Iris pigment epithelial cell (primary cell): Measurements from ENCODE around the gene TTI1.
"Not testable (repeated sequence)": the region's sequence is repeated elsewhere in the genome, so short reads cannot be mapped to it uniquely, and the experiment has no call there.

Experiments
- DNase-seq: peaks from one replicate; pipeline ENCODE4 v3.0.0-alpha.2; 2011; ENCODE audit warnings: low read depth

The TTI1 gene

DNA sequence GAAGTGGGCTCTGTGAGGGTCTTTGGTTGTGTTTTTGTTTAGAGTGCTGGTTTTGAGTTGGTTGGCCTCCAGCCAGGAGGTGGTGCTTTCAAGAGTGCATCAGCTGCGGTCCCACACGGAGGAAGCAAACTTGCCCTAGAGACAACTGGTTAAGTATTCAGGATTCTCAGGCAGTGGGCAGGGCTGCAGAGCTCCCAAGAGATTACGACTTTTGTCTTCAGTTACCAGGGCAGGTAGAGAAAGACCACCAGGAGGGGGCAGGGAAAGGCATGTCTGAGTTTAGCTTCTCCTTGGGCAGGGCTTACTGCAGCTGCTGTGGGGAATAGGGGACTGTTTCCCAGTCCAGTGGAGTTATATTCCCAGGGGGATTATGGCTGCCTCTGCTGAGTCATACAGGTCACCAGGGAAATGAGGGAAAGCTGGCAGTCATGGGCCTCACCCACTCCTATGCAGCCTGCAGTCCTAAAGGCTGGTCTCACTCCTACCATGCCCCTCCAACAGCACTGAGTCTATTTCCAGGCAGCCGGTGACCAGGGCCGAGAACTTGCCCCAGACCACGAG lies 64.3 kb downstream of the TTI1 start:
- DNase-seq: peak; percentile 12

DNA sequence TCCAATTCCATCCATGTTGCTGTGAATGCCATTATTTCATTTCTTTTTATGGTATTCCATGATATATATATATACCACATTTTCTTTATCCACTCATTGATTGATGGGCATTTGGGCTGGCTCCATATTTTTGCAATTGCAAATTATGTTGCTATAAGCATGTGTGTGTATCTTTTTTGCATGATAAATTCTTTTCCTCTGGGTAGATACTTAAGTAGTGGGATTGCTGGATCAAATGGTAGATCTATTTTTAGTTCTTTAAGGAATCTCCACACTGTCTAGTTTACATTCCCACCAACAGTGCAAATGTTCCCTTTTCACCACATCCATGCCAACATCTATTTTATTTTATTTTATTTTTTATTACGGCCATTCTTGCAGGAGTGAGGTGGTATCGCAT lies 69.8 kb downstream of the TTI1 start:
- not testable (repeated sequence) for DNase-seq

DNA sequence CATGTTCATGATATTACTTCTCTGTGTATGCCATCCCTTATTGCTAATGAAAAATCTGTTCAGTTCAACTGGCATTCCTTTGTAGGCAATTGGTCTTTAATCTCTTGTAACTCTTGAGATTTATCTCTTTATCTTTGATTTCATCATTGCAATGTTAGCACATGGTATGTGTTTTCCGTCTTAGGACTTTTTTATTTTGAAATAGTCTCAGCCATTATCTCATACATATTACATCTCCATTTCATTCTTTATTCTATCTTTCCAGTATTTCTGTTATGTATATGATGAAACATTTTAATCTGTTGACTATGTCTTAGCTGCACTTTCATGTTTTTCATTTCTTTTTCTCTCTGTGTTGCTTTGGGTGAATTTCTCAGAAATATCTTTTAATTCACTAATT lies 72.2 kb downstream of the TTI1 start:
- peak; percentile 25 for DNase-seq

DNA sequence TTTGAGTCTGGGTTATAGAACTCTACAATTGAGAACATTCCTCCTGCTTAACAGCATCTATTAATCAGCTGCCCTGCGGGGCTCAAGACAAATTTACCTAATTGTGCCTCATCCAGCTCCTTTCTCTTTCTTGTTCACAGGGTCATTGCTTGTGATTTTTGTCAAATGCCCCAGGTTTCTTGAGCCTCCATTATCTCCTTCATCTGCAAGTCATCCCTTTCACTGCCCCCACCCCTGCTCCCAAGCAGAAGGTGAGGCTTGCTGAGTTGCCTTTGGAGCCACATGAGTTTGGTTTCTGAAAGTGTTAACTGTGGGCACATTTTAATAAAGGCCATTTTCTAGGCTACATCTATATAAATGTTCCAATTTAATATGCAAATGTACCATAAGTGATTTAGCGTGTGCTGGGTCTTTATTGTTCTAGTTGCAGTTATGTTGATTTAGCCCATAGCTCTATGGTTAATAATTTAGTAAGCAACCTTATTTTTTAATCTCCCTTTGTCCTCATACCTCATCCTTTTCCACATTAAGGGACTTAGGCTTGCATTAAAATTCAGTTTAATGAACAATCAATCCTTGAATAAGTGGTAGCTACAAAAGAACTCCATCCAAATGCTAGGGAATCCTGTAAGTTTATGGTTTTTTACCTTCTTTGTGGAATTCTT lies 74.3 kb downstream of the TTI1 start:
- no peak for DNase-seq

DNA sequence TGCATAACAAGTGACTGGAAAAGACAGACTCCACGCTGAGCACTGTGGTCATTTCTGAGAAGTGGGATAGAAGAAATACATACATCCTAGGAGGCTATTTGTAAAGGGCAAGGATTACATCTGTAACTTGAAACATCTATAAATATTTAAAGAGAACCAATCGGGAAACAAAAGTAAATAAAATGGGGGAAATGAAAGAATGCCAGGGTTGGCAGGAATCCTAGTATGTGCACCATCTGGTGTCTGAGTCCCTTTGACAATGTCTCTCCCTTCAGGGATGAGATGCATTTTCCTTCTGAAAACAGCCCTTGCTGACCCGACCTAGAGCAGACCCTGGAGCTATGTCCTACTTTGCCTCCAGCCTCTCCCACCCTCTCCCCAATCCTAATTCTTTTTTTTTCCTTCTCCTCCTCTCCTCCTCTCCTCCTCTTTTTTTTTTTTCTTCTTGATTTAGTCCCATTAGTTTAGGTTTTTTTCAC lies 77.1 kb downstream of the TTI1 start:
- DNase-seq: peak; percentile 18

DNA sequence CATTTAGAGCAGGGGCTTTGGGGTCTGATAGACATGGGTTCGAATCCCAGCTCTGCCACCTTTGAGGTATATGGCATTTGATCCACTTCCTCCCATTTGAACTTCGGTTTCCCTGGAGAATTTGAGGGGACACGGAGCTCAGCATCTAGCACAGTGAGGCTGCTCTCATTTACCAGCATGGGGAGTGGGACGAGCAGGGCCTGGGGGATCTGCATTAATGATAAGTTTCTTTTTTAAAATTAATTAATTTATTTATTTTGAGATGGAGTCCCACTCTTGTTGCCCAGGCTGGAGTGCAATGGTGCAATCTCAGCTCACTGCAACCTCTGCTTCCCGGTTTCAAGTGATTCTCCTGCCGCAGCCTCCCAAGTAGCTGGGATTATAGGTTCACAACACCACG lies 77.7 kb downstream of the TTI1 start:
- no peak for DNase-seq

DNA sequence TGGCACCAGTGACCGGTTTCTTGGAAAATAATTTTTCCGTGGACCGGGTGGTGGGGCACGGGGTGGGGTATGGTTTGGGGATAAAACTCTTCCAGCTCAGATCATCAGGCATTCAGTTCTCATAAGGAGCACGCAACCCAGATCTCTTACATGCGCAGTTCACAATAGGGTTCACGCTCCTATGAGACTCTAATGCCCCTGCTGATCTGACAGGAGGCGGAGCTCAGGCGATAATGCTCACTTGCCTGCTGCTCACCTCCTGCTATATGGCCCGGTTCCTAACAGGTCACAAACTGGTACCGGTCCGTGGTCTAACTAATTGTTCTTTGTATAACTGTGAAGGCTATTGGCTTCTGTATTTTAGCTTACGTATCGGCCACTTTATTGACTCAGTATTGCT lies 78.6 kb downstream of the TTI1 start:
- DNase-seq: no peak

DNA sequence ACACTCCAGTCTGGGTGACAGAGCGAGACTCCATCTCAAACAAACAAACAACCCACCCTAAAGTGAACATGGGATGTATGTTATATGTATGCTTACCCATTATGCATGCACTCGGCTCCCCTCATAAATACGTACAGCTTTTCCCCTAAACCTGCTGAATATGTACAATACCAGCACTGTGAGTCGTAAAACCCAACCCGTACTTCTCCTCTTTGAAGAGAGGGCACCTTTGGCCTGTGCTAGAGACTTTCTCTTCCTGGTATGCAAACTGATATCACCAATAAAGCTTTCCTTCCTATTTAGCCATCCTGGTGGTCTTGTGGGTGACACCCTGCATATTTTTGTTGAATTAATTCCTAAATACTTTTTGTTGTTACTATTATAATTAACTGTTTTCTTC lies 79.1 kb downstream of the TTI1 start:
- no peak for DNase-seq

DNA sequence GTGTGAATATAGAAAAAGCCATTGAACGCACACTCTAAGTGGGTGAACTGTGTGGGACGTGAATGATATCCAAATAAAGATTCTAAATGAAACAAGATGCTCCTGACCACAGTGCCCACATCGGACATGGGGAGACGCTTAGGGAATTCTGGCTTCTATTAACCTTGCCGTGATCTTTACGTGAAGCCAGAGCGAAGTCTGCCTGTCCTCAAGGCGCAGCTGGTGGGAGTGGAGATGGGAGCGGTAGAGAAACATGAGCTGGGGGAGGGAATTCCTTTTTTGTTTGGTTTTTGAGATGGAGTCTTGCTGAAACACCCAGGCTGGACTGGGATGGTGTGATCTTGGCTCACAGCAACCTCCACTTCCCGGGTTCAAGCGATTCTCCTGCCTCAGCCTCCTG lies 84.3 kb downstream of the TTI1 start:
- no peak for DNase-seq

DNA sequence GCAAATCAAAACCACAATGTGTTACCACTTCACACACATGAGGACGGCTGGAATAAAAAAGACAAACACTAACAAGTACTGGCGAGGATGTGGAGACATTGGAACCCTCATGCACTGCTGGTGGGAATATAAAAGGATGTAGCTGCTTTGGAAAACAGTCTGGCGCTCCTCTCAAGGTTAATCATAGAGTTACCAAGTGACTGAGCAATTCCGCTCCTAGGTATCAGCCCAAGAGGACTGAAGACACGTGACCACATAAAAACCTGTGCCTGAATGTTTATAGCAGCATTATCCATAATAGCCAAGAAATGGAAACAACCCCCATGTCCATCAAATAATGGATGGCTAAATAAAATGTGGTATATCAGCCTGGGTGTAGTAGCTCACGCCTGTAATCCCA lies 85.3 kb downstream of the TTI1 start:
- no peak for DNase-seq

DNA sequence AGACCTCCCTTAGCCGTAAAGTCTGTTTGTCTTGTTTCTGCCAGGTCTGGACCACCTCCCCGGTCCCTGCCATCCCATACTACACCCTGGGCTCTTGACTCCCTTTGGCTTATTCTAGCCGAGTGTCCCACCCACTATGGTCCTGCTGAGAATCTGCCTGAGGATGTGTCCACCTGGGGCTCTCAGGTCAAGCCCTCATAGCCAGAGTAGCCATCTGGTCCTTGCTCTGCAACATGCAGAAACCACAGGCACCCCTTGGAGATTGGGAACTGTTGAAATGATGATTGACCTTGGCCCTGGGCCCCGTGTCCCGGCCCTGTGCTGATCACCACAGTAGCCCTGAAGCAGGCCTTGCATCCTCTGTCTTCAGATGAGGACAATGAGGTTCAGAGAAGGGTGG lies 86.3 kb downstream of the TTI1 start:
- no peak for DNase-seq

DNA sequence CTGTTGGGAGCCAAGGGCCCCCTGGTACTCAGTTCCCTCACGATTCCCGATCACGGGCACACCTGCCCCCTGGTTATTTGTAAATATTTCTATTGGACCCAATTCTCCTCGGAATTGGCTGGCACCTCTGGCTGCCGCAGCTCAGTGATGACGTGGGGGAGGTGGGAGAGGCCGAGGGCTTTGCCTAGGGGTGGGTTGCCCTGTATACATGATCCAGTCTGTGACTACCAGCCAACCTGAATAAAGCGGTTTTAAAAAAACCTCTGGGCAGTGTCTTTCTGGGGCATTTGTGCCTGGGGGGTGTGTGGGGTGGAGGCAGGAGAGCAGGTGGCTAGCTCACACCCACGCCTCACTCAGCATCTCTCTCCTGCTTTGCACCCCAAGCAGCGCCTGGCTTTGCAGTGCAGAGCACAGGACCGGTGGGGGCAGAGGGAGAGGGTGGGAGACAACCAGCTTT lies 88.1 kb downstream of the TTI1 start:
- no peak for DNase-seq

DNA sequence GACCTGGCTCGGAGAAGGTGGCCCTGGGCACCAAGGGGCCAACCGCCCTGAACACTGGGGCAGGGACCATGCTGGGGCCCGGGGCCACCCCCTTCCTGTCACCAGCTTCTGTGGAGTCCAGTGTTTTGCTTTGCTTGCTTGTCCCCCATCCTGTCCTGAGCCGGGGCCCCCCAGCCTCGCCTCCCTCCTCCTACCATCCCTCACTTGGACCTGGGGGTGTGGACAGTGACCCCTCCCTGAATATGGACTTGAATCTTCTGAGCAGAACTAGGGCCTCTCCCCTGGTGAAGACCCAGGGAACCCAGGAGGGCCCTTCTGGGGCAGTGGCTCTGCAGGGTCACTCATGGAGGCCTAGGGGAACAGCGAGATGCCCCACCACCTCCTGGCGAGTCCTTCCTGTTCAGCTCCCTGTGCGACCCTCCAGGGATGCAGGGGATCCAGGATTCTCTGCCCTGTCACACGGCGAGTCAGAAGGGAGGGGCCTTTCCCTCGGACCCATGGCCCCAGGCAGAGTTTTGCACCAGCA lies 88.7 kb downstream of the TTI1 start:
- DNase-seq: no peak

DNA sequence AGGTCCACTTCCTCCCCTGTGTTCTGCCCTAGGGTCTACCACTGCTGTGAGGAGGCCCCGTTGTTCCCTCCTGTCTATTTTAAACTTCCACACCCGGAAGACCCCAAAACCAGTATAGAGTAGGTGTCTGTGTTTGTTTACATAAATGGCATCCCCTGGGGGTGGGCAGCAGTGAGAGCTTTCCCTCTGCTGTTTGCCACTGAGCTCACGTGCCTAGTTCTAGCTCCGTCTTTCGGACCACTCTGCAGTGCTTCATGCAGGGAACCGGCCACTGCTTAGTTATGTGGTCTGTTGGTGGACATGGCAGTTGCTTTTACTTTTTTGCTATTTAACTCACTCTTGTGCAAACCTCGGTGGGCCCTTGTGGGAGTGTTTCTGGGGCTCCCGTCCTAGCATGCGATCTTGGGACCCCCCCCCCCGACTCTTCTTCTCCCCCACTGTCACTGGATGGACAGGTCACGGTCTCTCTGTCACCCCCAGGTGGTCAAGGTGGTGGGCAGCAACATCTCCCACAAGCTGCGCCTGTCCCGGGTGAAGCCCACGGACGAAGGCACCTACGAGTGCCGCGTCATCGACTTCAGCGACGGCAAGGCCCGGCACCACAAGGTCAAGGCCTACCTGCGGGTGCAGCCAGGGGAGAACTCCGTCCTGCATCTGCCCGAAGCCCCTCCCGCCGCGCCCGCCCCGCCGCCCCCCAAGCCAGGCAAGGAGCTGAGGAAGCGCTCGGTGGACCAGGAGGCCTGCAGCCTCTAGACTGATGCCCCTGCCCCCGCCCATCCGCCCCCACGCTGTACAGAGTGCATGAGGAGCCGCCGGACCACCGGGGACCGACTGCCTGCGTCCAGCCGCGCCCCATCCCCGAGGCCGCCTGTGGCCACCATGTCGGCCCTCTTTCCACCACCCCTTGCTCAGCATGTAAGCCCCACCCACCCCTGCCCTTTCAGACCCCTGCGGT lies 89.5 kb downstream of the TTI1 start:
- no peak for DNase-seq

DNA sequence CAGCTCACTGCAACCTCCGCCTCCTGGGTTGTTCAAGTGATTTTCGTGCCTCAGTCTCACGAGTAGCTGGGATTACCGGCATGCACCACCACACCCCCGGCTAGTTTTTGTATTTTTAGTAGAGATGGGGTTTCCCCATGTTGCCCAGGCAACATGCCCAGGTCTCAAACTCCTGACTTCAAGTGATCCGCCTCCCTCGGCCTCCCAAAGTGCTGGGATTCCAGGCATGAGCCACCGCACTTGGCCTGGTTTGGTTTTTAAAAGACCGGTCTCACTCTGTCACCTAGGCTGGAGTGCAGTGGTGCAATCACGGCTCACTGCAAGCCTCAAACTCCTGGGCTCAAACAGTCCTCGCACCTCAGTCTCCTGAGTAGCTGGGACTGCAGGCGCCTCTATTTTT lies 90.2 kb downstream of the TTI1 start:
- no peak for DNase-seq

DNA sequence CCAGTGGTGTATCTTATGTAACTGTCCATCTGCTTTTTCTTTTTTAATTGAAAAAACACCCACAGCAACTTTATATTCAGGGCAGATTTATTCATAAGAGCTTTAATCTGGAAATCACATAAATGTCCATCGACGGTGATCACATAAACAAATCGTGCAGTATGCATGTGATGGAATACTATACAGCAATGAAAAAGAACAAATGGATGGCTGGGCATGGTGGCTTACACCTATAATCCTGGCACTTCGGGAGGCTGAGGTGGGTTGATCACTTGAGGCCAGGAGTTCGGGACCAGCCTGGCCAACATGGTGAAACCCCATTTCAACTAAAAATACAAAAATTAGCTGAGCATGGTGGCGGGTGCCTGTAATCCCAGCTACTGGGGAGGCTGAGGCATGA lies 91.3 kb downstream of the TTI1 start:
- DNase-seq: no peak

DNA sequence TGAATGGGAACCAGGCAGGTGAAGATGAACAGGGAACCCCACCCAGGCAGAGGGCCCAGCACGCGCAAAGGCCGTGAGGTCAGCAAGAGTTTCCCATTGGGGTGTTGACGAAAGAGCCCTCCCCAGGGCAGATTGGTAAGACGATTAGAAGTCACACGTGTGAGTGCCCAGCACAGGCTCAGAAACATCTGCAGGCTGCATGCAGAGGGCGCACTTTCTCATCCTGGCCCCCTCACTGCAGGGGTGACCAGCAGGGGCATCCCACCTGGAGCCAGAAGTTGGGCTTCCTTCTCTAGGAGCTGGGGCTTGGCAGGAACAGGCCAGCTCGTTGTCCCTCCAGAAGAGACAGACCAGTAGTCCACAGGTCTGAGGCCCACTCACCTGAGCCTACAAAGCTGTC lies 91.9 kb downstream of the TTI1 start:
- no peak for DNase-seq

DNA sequence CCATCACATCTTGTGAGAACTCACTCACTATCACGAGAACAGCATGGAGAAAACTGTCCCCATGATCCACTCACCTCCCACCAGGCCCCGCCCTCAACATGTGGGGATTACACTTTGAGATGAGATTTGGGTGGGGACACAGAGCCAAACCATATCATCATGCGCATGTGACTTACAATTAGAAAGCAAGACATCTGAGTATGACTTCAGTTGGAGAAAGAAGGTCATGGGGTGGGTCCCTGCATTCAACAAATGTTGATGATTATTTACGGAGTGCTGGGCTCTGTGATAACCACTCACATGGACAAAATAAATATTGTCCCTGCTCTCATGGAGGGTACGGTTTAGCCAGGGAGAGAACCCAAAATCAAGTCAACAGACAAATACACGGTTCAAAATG lies 92.4 kb downstream of the TTI1 start:
- no peak for DNase-seq

DNA sequence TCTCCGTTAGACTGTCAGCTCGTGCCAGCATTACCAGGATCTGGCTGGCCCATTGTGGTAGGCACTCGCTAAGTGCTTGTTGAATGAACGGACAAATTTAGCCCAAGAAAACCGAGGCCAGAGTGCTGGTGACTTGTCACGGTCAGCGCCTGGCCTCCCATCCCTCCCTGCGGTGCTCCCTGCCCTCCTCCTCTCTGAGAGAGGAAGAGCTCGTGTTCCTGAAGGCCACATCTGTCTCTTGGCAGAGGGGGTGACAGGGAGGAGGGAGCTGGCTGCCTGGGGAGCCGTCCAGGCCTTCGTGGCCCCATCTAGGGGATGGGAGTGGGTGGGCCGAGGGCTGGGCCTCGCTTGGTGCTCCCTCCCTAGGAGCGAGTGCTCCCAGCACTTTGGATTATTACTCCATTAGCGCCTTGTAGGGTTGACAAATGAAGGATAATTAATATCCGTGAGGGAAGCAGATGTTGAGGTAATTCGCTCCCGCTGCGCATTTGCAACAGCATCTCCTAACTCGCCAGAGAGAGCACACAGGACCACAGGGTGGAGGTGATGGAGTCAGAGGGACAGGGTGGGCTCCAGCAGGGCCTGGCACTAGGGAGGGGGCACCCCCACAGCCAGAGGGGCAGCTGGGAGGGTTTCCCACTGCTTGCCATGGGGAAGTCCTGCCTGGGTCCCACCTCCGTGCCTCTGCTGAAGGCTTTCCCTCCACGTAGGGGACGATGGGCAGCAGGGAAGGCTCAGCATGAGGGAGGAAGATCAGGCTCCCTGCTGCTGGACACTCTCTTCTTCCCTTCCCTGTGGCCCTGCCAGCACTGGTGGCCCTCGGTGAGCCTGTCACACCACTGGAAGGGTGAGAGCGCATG lies 93.3 kb downstream of the TTI1 start:
- DNase-seq: no peak

DNA sequence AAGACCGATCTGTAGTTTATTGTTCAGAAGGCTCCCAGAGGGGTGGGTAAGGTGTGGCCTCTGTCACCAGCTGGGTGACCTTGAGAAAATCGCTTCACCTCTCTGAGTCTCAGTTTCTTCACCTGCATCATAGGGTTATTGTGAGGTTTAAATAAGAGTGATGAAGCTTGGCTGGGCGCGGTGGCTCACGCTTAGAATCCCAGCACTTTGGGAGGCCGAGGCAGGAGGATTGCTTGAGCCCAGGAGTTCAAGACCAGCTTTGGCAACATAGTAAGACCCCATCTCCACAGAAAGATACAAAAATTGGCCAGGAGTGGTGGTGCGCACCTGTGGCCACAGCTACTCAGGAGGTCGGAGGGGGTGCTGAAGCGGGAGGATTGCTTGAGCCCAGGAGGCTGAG lies 94.3 kb downstream of the TTI1 start:
- no peak for DNase-seq

DNA sequence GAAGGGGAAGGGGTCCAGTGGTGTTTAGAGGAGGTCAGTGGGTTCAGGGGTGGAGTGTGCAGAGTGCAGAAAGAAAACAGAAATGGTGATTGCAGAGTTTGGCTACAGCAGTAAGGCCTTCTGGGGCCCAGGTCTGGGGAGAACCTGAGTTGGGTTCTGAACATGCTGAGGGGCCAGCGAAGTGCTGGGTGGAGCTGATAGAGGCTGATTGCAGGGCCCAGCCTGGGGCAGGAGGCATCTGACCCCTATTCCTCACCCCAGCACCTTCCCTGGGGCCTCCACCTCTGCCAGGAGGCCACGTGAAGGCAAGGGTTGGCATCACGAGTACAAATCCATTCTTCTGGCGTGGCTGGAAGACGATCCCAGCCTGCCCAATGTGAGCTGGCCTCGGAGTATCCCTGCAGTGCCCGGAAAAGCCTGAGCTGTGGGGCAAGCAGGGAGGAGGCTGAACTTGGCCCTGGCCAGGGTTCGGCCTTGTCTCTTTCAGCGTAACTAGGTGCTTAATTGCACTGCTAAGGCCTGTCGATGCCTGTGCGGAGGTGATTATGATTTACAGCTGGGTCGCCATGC lies 95.0 kb downstream of the TTI1 start:
- no peak for DNase-seq
